GM21360 (cell line): ENCODE data around the gene FBLL1.
A peak's percentile ranks its signal among the peaks of the same experiment; 100 is the strongest.
"Not testable (repeated sequence)": the region's sequence is repeated elsewhere in the genome, so short reads cannot be mapped to it uniquely, and the experiment has no call there.

Experiments used
- ATAC-seq: cut with Tn5 transposase; IDR thresholded peaks from one replicate; pipeline ENCODE4 v1.9.1; 2021; ENCODE audit warnings: mild to moderate bottlenecking, moderate library complexity; ENCODE audit not compliant: unreplicated experiment

The FBLL1 gene

GRCh38 chr5:168550656-168551055 is 21.6 kb downstream of the FBLL1 start:
- no peak for ATAC-seq

- ATAC-seq: no peak
Observed at GRCh38 chr5:168552146-168552545, 23.0 kb downstream of the FBLL1 start.

GRCh38 chr5:168553377-168554130 is 24.4 kb downstream of the FBLL1 start:
- ATAC-seq: no peak

- ATAC-seq: no peak
Observed at GRCh38 chr5:168557389-168557788, 28.3 kb downstream of the FBLL1 start.

- ATAC-seq: no peak
Observed at GRCh38 chr5:168562279-168562678, 33.2 kb downstream of the FBLL1 start.

GRCh38 chr5:168563959-168564358 is 34.9 kb downstream of the FBLL1 start:
- ATAC-seq: no peak

- no peak for ATAC-seq
Observed at GRCh38 chr5:168568738-168569137, 39.6 kb downstream of the FBLL1 start.

GRCh38 chr5:168570490-168571328 is 41.6 kb downstream of the FBLL1 start:
- ATAC-seq: no peak

- ATAC-seq: not testable (repeated sequence)
Observed at GRCh38 chr5:168573663-168574062, 44.6 kb downstream of the FBLL1 start.

- not testable (repeated sequence) for ATAC-seq
Observed at GRCh38 chr5:168574156-168574555, 45.1 kb downstream of the FBLL1 start.

GRCh38 chr5:168575391-168576372 is 46.6 kb downstream of the FBLL1 start:
- ATAC-seq: no peak

GRCh38 chr5:168578006-168578405 is 48.9 kb downstream of the FBLL1 start:
- ATAC-seq: no peak

GRCh38 chr5:168578538-168579487 is 49.7 kb downstream of the FBLL1 start, which contains the start of gene PANK3:
PANK3 (minus strand) TSS chr5:168579368; CDS start chr5:168579283, 85 bp downstream.
- peak; percentile 48 for ATAC-seq

GRCh38 chr5:168579488-168580226 is 50.6 kb downstream of the FBLL1 start:
- peak; percentile 91 for ATAC-seq

GRCh38 chr5:168580227-168580508 is 51.1 kb downstream of the FBLL1 start:
- no peak for ATAC-seq
